HEK293 (cell line): ENCODE measurements around the gene KLHDC3.

Experiments used
- CTCF ChIP-seq: fragments of 450-650 bp; formaldehyde crosslinking; IDR thresholded peaks from 2 replicates; pipeline ENCODE4 v1.5.1; 2016; ENCODE audit warnings: missing biosample characterization, missing genetic modification characterization
- REST ChIP-seq: fragments of 450-650 bp; formaldehyde crosslinking; IDR thresholded peaks from 2 replicates; pipeline ENCODE4 v1.5.1; 2016; ENCODE audit warnings: missing biosample characterization, missing genetic modification characterization
- ZNF555 ChIP-seq: fragments of 450-650 bp; formaldehyde crosslinking; conservative IDR thresholded peaks from 2 replicates; pipeline ENCODE4 v1.5.1; 2017; ENCODE audit warnings: missing biosample characterization, mild to moderate bottlenecking, missing genetic modification characterization, inconsistent platforms

GRCh38 chr6:43011207-43011606 lies 2.8 kb upstream of the KLHDC3 start:
- no peak for TF ChIP-seq CTCF (tag by site-specific recombination)
- no peak for TF ChIP-seq ZNF555 (tag by site-specific recombination)
- no peak for TF ChIP-seq REST (tag by site-specific recombination)
